ENCODE measurements around the gene ATP8A2.

DNA sequence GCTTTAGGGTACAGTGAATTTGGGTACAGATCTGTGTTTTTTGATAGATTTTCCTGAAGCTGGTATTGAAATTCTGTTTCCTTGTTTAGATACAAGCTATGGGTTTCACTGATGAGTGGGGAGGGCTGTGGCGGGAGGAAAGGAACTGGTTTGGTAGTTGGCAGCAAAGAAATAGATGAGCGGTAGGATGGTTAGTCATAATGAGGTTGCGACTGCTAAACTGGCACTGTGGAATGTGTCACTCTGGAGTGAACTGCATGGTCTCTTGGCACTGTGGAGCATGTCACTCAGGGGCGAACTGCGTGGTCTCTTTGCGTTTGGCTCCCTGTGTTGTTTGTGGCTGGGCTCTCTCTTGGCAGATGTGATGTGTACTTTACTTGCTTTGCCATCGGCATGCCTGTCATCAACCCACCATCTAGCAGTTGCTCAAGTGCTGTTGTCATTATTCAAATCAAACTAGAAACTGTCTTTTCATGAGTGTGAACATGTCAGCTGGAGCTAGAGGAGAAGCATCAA, 82.1 kb downstream of the ATP8A2 start:
- no peak for TF ChIP-seq POLR2AphosphoS5 (IDR thresholded peaks at IDR 0.05; ENCODE audit: low read depth, low read length)
- no peak for TF ChIP-seq SIN3A (IDR thresholded peaks at IDR 0.05; ENCODE audit: borderline replicate concordance, insufficient read depth, low read length)
- TF ChIP-seq TAF1 (IDR thresholded peaks at IDR 0.05; ENCODE audit: borderline replicate concordance, insufficient read depth, low read length) = no peak
- TF ChIP-seq, protein P1, sequence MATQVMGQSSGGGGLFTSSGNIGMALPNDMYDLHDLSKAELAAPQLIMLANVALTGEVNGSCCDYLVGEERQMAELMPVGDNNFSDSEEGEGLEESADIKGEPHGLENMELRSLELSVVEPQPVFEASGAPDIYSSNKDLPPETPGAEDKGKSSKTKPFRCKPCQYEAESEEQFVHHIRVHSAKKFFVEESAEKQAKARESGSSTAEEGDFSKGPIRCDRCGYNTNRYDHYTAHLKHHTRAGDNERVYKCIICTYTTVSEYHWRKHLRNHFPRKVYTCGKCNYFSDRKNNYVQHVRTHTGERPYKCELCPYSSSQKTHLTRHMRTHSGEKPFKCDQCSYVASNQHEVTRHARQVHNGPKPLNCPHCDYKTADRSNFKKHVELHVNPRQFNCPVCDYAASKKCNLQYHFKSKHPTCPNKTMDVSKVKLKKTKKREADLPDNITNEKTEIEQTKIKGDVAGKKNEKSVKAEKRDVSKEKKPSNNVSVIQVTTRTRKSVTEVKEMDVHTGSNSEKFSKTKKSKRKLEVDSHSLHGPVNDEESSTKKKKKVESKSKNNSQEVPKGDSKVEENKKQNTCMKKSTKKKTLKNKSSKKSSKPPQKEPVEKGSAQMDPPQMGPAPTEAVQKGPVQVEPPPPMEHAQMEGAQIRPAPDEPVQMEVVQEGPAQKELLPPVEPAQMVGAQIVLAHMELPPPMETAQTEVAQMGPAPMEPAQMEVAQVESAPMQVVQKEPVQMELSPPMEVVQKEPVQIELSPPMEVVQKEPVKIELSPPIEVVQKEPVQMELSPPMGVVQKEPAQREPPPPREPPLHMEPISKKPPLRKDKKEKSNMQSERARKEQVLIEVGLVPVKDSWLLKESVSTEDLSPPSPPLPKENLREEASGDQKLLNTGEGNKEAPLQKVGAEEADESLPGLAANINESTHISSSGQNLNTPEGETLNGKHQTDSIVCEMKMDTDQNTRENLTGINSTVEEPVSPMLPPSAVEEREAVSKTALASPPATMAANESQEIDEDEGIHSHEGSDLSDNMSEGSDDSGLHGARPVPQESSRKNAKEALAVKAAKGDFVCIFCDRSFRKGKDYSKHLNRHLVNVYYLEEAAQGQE (IDR thresholded peaks at IDR 0.05; ENCODE audit: insufficient read depth in 1 of 2, low read depth in 2 of 2, low read length in 2 of 2) = no peak

All from PFSK-1 (cell line).